ACHN (cell line): ENCODE measurements around the gene THTPA.

Experiments
- DNase-seq: peaks from one replicate; pipeline ENCODE4 v3.0.0-alpha.2; 2015
- in situ Hi-C: cut with HindIII; loops from 2 replicates; pipeline ENCODE4 v1.10.0; 2017; ENCODE audit warnings: low sequenced_read_pairs, low pct_ligation_motif_present, low pct_unique_long_range_greater_than_20kb

Gene THTPA, protein sequence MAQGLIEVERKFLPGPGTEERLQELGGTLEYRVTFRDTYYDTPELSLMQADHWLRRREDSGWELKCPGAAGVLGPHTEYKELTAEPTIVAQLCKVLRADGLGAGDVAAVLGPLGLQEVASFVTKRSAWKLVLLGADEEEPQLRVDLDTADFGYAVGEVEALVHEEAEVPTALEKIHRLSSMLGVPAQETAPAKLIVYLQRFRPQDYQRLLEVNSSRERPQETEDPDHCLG

GRCh38 chr14:23555882-23556699 is at the start of gene THTPA:
THTPA (plus strand) TSS chr14:23556271; CDS start chr14:23556758, 487 bp downstream.
- in situ Hi-C loops, result no loop called here
- peak; percentile 88 for DNase-seq

DNA sequence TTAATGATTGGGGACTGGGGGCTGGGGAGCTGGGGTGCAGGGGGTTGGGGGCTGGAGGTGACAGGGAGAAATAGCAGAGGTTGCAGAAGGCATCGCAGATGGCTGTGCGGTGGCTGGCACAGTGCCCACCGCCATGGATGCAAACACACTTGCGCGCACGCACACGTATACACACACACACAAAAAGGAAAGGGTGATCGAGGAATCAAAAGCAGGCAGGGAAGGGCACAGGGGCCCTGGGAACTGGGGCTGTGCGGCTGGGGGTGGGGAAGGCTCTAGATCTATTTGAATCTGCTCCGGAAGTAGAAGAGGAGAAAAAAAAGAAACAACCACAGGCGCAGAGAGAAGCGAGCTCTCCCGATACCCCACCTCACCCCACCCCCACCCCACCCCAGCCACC is 43.9 kb upstream of the THTPA start:
- no peak for DNase-seq
- in situ Hi-C loops, result no loop called here

- in situ Hi-C loops, result no loop called here
- DNase-seq, result no peak
Observed at GRCh38 chr14:23513005-23513817, 42.9 kb upstream of the THTPA start.

DNA sequence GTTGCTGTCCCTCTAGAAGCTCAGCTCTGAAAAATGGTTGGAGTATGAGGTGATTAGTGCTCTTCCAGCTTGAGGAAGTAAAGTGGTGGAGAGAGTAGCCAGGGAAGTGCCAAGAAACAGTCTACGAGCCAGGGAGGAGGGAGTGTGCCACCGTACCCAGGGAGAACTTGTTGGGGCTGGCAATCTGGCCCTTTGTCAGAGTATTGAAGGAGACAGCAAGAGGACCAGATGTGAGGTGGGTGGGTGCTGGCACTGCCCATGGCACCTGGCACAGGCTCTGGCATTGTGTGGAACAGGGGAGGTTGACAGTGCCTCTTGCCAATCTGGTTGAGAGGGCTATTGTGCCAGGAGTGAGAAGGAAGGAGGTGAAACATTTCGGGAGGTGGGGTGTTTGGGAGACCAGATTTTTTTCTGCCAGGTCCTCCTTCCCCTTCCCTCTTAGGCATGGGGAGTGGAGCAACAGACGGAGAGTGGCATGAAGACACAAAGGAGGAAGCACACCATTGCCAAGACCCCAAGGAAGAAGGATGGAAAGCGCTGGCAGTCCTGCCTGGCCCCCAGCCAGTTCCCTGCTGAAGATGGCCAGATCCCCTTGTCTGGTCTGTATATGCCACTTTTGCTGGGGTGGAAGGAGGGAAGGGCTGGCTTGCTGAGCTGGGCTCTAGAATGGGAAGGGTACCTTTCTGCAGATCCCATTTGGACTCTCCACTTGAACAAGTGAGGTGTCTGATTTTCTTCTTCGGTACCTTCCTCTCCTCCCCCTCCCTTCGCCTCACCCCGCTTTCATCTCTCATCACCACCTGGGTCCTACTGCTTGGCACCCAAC is 42.0 kb upstream of the THTPA start:
- no peak for DNase-seq
- in situ Hi-C loops, result no loop called here

DNA sequence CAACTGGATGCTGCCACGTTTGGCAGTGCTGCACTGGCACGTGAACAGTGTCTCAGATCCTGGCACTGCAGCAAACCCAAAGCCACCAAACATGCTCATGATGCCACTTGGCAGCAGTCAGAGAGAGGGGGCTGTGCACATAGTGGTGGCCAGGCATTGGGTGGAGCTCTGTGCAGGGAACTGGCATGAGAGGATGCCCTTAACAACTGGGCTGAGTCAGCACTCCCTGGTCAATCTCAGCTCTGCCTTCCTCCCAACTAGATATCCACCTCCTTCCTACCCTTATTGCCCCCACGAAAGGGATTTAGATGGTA is 41.5 kb upstream of the THTPA start:
- DNase-seq, result no peak
- in situ Hi-C loops, result no loop called here

- no peak for DNase-seq
- in situ Hi-C loops, result no loop called here
Observed at GRCh38 chr14:23517650-23518326, 38.3 kb upstream of the THTPA start.

DNA sequence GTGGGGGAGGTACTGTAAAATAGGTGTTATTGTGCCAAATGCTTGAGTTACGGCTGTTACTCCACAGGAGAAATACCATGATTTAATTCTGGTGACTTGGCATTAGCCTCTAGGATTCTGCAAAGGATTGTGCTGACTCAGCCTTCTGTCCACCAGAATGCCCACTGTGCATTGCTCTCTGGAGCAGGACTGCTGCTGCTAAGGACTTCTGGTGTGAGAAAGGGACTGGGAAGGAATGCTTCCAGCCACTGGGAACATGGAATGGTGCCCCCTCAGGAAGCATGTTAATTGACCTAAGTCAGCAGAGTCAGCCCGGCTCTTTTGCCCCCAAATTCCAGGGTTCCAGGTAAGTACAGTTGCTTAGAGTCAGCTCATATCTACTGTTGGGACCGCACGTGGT is 37.4 kb upstream of the THTPA start:
- no peak for DNase-seq
- in situ Hi-C loops, result no loop called here

DNA sequence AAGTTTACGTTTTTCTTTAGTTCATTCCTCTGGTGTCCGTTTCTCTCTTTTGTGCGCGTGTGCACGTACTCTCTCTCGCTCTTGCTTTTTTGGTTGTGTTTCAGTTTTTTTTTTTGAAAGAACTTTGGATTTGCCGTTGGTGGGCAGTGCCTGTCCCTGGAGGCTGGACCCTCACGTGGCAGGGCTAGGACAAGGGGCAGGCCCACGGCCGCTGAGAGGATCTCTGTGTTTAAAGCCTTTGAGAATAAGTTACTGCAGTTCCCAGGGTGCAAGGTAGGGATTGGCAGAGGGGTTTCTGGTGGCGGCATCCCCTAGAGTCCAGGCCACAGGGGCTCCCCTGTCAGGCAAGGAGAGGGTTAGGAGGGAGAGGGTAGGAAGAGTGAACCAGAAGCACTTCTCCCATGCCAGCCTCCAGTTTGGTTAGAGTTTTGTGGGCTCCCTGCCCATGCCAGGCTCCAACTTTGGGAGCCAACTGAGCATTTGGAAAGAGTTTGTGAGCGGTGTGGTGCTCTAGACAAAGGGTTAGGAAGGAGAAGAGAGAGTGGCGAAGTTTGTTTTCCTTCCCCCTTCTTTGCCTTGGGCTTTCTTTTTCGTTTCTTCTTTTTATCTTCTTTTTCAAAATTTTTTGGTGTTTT is 35.1 kb upstream of the THTPA start:
- in situ Hi-C loops, result no loop called here
- DNase-seq, result no peak

GRCh38 chr14:23521785-23522640 is 34.1 kb upstream of the THTPA start:
- in situ Hi-C loops, result no loop called here
- DNase-seq, result no peak

DNA sequence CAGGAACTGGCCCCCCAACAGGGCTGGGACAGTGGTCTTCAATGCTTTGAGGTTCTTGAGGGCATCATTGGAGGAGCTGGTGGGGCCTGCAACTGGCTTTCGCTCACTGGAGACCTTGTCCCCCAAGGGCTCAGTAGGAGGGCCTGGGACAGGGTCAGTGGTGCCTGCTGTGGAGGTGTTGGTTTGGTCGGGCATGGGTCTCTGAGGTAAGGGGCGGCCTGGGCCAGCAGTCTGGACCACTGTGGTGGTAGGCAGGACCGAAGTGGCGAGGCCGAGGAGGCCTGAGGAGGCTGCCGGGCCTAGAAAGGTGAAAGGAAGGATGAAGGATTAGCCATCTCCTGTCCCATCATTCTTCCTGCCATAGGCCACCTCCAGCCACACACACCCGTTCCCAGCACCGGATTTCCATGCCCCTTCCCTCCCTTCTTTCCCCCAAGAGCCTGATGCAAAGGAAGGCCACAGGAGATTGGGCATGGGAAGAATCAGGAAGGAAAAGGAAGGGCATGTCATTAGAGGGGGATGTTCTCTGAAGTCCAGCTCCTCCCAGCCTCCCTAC is 33.4 kb upstream of the THTPA start:
- DNase-seq, result no peak
- in situ Hi-C loops, result no loop called here

DNA sequence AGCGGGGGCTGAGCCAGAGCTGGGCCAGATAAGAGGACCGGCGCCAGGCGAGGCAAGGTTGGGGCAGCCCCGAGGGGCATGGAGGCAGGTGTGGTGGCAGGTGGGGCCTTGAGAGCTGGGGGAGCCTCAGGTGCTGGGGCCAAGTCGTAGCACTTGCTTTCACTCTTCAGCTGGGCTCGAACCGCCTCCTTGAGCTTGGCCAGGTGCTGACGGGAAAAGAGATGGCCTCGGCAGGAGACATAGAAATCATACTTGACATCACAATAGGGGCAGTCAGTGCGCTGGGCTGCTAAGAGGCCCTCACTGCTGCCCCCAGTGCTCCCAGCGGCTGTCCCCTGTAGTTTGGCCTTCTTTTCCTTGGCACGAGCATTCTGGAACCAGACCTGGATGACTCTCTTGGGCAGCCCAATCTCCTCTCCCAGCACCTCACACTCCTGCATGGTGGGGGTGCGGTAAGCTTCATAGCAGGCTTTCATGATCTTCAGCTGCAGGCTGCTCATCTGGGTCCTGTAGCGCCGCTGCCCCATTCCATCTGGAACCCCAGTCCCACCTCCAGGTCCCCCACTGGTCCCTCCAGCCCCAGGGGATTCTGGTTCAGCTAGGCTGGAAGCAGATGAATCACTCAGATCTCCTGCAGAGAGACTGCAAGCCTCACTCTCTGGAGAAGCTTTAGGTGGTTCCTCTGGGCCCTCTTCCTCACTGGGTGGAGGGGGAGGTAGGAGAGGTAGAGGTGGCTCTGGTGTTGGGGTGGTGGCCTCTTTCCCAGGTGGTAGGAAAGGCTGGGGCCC is 32.6 kb upstream of the THTPA start:
- in situ Hi-C loops, result no loop called here
- DNase-seq, result no peak

DNA sequence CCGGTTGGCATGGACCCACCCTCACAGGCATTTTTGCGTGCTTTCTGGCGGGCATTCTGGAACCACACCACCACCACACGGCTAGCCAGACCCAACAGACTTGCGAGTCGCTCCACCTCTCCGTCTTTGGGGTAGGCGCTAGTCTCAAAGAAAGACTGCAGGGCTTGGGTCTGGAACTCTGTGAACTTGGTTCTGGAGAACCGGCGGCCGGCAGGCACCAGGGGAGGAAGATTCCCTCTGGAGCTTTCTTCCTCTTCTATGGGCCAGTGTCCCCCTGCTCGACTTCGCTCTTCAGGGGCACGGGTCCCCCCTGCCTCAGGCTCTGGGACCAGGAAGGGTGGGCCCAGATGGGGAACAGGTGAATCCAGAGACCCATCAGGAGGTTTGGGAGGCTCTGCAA is 31.1 kb upstream of the THTPA start:
- no peak for DNase-seq

DNA sequence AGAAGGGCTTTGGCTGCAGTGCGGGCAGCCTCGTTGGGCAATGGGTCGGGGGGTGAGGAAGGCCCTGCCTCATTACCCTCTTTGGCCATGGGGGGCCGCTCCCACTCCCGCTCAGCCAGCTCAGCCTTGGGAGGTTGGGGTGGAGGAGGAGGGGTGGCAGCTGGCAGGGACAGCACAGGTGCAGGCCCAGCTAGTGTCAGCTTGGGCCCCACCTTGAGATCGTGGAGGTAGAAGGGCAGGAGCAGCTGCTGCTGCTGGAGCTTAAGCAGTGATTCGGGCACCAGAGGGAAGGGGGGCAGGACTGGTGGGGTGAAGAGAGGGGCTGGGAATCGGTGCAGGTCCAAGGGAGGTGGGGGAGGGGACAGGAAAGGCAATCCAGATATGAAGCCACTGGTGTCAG is 30.5 kb upstream of the THTPA start:
- no peak for DNase-seq
- in situ Hi-C loops, result no loop called here

More for the DNA sequence above, 31.1 kb upstream of the THTPA start:
- in situ Hi-C loops, result no loop called here

DNA sequence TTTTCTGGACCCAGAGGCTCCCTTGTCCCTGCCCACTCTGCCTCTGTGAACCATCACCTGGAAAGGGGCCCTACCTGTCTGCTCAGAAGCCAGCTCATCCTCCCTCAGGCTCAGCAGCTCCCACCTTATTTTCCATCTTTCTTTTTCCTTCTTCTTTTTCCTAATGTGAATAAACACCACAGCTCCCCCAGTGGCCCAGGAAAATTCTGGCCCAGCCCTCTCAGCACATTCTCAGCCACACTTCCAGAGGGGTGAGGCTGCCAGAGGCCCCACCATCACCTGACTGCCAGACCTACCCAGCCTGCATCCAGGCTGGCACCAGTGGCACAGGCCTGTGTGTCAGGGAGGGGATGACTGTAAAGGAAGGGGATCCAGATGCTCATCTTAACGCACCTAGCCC is 27.5 kb upstream of the THTPA start:
- in situ Hi-C loops, result no loop called here
- no peak for DNase-seq

DNA sequence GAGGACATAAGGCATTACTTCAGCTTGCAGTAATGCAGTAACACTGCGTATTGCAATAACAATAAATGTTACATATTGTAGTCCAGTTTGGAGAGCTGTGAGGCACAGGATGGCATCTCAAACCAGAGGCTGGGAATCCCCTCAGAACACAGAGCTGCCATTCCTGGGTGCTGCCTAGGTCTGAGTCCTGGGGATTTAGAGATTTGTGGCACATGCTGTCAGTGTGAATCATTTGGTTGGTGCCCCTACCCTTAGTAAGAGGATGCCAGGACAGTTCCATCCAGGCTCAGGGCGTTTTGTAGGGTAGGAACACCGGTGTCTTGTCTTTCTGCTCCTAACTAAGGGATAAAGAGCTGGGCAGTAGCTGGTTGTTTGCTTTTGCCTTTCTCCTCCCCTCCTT is 27.1 kb upstream of the THTPA start:
- no peak for DNase-seq
- in situ Hi-C loops, result no loop called here
